Measurements from ENCODE around the gene MMP2.

DNA sequence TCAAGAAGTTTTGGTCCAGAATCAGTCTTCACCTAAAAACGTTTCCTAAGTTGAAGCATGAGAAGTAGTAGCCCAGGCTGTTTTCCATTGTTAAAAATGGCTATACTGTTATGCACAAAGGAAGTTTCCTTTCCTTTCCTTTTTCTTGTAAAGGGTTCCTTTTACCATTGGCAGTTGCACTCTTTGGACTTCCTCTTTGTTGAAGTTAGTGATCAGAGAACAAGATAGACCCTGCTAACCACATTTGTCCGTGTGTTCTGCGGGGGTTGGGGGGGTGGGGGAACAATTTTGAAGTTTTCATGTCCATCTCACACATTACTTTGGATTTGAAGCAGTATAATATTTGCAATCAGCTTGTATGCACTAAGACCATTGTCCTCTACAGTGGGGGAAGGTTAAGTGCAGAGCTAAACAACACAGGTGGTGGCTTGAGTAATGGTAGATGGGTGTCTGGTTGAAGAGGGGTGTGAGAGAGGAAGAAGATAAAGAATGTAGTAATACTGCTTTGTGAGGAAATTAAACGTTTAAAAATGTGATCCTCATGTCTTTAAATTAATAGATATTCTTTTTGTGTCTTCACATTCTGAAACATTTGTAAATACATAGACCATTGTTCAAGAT is 31.3 kb downstream of the MMP2 start:
- TF ChIP-seq POLR2AphosphoS5 (IDR thresholded peaks at IDR 0.05; ENCODE audit: low read depth, low read length) = no peak
- TF ChIP-seq, protein P1, sequence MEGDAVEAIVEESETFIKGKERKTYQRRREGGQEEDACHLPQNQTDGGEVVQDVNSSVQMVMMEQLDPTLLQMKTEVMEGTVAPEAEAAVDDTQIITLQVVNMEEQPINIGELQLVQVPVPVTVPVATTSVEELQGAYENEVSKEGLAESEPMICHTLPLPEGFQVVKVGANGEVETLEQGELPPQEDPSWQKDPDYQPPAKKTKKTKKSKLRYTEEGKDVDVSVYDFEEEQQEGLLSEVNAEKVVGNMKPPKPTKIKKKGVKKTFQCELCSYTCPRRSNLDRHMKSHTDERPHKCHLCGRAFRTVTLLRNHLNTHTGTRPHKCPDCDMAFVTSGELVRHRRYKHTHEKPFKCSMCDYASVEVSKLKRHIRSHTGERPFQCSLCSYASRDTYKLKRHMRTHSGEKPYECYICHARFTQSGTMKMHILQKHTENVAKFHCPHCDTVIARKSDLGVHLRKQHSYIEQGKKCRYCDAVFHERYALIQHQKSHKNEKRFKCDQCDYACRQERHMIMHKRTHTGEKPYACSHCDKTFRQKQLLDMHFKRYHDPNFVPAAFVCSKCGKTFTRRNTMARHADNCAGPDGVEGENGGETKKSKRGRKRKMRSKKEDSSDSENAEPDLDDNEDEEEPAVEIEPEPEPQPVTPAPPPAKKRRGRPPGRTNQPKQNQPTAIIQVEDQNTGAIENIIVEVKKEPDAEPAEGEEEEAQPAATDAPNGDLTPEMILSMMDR (IDR thresholded peaks at IDR 0.05) = no peak
- TF ChIP-seq REST (IDR thresholded peaks at IDR 0.05; ENCODE audit: insufficient read depth in 1 of 2, low read depth in 2 of 2, low read length in 1 of 2) = no peak
- TF ChIP-seq TCF7L2 (IDR thresholded peaks at IDR 0.05; ENCODE audit: low read depth, low read length) = no peak
- TF ChIP-seq SIN3A (IDR thresholded peaks at IDR 0.05; ENCODE audit: borderline replicate concordance, insufficient read depth, low read depth, low read length) = no peak
